GM20000 (cell line): Measurements from ENCODE around the gene SWT1.

Experiments
- DNase-seq: peaks from one replicate; pipeline ENCODE4 v3.0.0; 2012; ENCODE audit warnings: low spot score
- CTCF ChIP-seq: IDR thresholded peaks from 2 replicates; pipeline ENCODE4 v1.5.1; 2012; ENCODE audit warnings: mild to moderate bottlenecking, control low read depth; ENCODE audit errors: extremely low read depth, missing control alignments

The SWT1 gene

GRCh38 chr1:185263780-185264179 is 106.8 kb downstream of the SWT1 start:
- TF ChIP-seq CTCF: no peak
- DNase-seq: no peak

- DNase-seq: no peak
- TF ChIP-seq CTCF: no peak
Measured at GRCh38 chr1:185265314-185265713, 108.3 kb downstream of the SWT1 start.

GRCh38 chr1:185267301-185267700 is 110.3 kb downstream of the SWT1 start:
- no peak for DNase-seq

GRCh38 chr1:185267701-185268100 is 110.7 kb downstream of the SWT1 start:
- DNase-seq: no peak
- TF ChIP-seq CTCF: no peak

More at GRCh38 chr1:185267301-185267700, 110.3 kb downstream of the SWT1 start:
- no peak for TF ChIP-seq CTCF

GRCh38 chr1:185268352-185268751 is 111.4 kb downstream of the SWT1 start:
- no peak for TF ChIP-seq CTCF
- DNase-seq: no peak

- no peak for TF ChIP-seq CTCF
- no peak for DNase-seq
Measured at GRCh38 chr1:185271921-185272320, 115.0 kb downstream of the SWT1 start.

GRCh38 chr1:185279571-185279970 is 122.6 kb downstream of the SWT1 start:
- DNase-seq: no peak
- no peak for TF ChIP-seq CTCF

- TF ChIP-seq CTCF: no peak
Measured at GRCh38 chr1:185280589-185280988, 123.6 kb downstream of the SWT1 start.

More at GRCh38 chr1:185280589-185280988, 123.6 kb downstream of the SWT1 start:
- DNase-seq: no peak
